Motor neuron (in vitro differentiated cells): Measurements from ENCODE around the gene GPR3. TPM values are rescaled to one million over a fixed set of nuclear protein-coding genes. Genes with fewer than 3 reads are reported as not detected.
"Not testable (repeated sequence)": the region's sequence is repeated elsewhere in the genome, so short reads cannot be mapped to it uniquely, and the experiment has no call there.

Source experiments
- ATAC-seq, 8 experiments: fragments of 200-7000 bp; cut with Tn5 transposase; replicated peaks in 6 of 8; 2 replicates each; pipeline ENCODE4 v1.8.0; 2021; ENCODE audit warnings: mild to moderate bottlenecking in 8 of 8, moderate library complexity in 8 of 8
- H3K27ac ChIP-seq, 2 donors: fragments of 250-450 bp; sonication (Bioruptor Pico); 2 replicates each; pipeline ENCODE4 v1.9.0; 2021; ENCODE audit warnings: antibody characterized with exemption in 2 of 2, mild to moderate bottlenecking in 2 of 2, moderate library complexity in 1 of 2
- H3K4me1 ChIP-seq, 2 donors: fragments of 250-450 bp; sonication (Bioruptor Pico); replicated peaks in 1 of 2; 2 replicates each; pipeline ENCODE4 v1.6.1; 2021; ENCODE audit warnings: antibody characterized with exemption in 2 of 2, mild to moderate bottlenecking in 2 of 2, moderate library complexity in 1 of 2
- H3K4me3 ChIP-seq, 5 donors: fragments of 250-450 bp; sonication (Bioruptor Pico); 2 replicates each; pipeline ENCODE4 v1.9.0; 2021; ENCODE audit warnings: antibody characterized with exemption in 5 of 5, mild to moderate bottlenecking in 5 of 5, moderate library complexity in 4 of 5
- WGBS, 10 experiments: fragments of 450-650 bp; shearing (Covaris generic); methylation state at CpG; one replicate each; pipeline ENCODE4 v1.0.0; 2022; 5-methylcytosine and 5-hydroxymethylcytosine counted together
- in situ Hi-C, 9 experiments: fragments of 400-800 bp; cut with MboI; loops; one replicate each; pipeline ENCODE4 v1.15.0; 2021; ENCODE audit warnings: low sequenced_read_pairs in 9 of 9, low pct_unique_long_range_greater_than_20kb in 2 of 9; ENCODE audit not compliant: unreplicated experiment in 9 of 9
- total RNA-seq, 8 experiments: library from RNA; unstranded; fragments of 300-600 nt; gene quantifications; 2 replicates each; pipeline versions ENCODE4 v1.2.3 to v1.2.4, GENCODE V29; 2022

Gene GPR3
- total RNA-seq, 8 experiments from 2014 or later = 0.56 to 4.0 (median 2.5) TPM

DNA sequence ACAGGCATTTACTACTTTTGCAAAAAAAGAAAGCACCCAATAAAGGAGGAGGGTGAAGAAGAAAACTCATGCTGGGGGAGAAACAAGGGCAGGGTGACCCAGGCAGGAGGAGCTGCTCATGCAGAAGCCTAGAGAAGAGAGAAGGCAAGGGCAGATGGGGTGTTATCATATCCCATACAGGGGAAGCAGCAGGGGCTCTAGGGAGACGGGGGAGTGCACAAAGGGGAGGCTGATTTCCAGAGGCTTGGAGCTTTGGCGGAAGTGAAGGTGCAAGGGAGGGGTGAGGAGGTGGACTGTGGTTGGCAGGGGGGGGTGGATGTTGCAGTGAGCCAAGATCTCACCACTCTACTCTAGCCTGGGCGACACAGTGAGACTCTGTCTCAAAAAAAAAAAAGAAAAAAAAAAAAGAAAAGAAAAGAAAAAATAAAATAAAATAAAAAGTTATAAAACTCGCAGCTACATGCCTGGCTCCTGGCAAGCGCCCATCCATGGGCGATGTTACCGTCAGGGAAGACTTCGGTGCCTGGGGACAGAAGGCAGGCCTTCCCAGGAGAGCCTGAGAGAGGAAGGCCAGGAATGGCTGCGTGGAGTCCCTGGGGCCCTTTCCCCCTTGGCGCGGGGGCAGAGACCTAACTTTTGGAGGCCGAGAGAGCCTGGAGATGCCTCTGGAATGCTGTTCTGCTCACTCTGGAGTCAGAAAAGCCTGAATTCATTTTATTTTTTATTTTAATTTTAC lies 14.5 kb upstream of the GPR3 start:
- WGBS, 10 experiments = 82 to 95% (median 89%) methylated on average over 4 to 11 of the region's 12 CpGs; no CpG with 5 or more reads in 2 of the 10 experiments
- Histone ChIP-seq H3K4me3 (no peak overlapping the region), H3K4me1 (peaks cover under 1 to 2% of the 10 kb centered on the region in 2 donors), H3K27ac (no peak overlapping the region)
- in situ Hi-C loops = loop anchor here in 3 of 9 experiments (25.0 kb wide), 2 partner anchors 234 to 266 kb away; partner anchors contain the start of gene AHDC1 (in 2 of the 3)
- ATAC-seq = no peak

DNA sequence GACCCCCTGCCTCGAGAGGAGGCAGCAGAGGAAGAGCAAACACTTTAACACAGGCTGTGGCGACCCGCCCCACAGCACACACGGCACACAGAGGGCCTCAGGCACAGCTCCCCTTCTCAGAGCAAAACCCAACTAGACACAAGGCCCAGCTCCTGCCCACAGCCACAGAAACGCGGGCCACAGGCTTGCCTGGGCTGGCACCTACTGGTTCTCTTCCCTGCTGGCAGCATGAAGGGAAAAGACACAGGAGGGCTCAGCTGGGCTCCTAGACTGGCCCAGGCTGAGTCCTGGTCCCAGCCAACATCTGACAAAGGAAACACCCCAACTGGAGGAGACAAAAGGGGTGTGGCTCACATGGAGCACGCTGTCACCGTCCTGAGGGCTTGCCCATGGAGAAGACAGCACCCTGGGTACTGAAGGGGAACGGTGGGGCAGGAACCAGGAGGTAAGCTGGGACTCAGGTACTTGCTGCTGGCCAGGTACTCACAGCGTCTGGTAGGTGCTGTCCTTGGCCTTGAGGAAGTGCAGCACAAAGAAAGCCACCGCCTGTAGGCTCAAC lies 12.8 kb upstream of the GPR3 start:
- Histone ChIP-seq H3K4me3 (no peak overlapping the region), H3K4me1 (peaks cover 4 to 6% of the 10 kb centered on the region in 2 donors), H3K27ac (no peak overlapping the region)
- peak; percentile 13 to 90 (median 42) for ATAC-seq
- 58 to 90% (median 69%) methylated on average over 2 to 8 of the region's 11 CpGs; no CpG with 5 or more reads in 4 of the 10 experiments for WGBS, 10 experiments
- in situ Hi-C loops = loop anchor here in 4 of 9 experiments (10.0 to 25.0 kb wide), 3 partner anchors 55 to 267 kb away; partner anchors contain the start of genes AHDC1 (in 2 of the 4) and TMEM222 (in 1 of the 4)

- H3K4me1 ChIP-seq = peaks cover 4 to 6% of the 10 kb centered on the region in 2 donors
- H3K4me3 ChIP-seq = no peak overlapping the region
- ATAC-seq = peak in 7 of 8 experiments; percentile 6 to 78 (median 37)
- WGBS, 10 experiments = 20% methylated on average over 1 of the region's 4 CpGs; no CpG with 5 or more reads in 9 of the 10 experiments
- in situ Hi-C loops = loop anchor here in 4 of 9 experiments (10.0 to 25.0 kb wide), 3 partner anchors 55 to 268 kb away; partner anchors contain the start of genes AHDC1 (in 2 of the 4) and TMEM222 (in 1 of the 4)
- H3K27ac ChIP-seq = no peak overlapping the region
These were observed 12.2 kb upstream of the GPR3 start for GRCh38 chr1:27380224-27380623.

DNA sequence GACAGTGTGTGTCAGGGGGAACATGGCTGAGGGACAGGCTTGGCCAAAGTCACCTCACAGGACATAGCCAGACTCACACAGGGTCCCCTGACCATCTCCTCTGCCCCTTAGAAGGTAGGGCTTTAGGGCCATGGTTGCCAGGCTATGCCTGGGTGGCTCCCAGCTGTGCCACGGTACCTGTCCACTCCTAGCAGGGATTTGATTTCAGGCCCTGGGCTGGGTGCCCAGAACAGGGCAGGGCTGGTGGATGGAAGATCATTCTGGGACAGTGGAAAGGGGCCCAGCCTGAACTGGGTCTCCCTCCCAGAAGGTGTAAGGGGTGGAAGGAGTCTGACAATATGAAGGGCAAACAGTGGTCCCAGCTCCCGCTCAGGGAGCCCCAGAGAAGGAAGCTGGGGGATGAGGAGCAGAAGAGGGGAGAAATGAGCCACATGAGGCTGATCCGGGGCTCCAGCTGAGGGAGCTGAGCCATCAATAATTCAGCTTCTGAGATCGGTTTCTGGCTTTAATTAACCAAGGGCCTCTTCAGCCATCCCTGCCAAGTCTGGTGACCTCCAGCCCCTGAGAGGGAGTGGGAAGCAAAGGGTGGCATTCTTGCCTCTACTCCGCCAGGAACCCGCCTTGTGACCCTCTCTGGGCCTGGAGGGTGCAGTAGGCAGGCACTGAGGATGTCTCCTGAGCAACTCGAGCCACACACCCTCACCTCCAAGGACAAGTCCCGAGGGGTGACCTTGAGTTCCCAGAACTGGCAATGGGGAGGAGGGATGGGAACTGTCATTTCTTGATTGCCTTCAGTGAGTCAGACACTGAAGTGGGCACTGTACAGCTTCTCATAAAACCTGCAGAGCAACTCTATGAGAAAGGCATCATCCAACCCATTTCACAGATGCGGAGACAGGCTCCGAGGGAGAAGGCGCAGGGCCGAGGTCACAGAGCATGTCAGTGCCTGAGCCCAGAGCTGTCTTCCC lies 11.4 kb upstream of the GPR3 start:
- Histone ChIP-seq H3K27ac (no peak overlapping the region), H3K4me1 (peaks cover 4 to 6% of the 10 kb centered on the region in 2 donors), H3K4me3 (no peak overlapping the region)
- in situ Hi-C loops = loop anchor here in 4 of 9 experiments (10.0 to 25.0 kb wide), 3 partner anchors 56 to 269 kb away; partner anchors contain the start of genes AHDC1 (in 2 of the 4) and TMEM222 (in 1 of the 4)
- ATAC-seq = peak in 1 of 8 experiments; percentile 12
- 49 to 79% (median 65%) methylated on average over 2 to 8 of the region's 12 CpGs; no CpG with 5 or more reads in 4 of the 10 experiments for WGBS, 10 experiments

DNA sequence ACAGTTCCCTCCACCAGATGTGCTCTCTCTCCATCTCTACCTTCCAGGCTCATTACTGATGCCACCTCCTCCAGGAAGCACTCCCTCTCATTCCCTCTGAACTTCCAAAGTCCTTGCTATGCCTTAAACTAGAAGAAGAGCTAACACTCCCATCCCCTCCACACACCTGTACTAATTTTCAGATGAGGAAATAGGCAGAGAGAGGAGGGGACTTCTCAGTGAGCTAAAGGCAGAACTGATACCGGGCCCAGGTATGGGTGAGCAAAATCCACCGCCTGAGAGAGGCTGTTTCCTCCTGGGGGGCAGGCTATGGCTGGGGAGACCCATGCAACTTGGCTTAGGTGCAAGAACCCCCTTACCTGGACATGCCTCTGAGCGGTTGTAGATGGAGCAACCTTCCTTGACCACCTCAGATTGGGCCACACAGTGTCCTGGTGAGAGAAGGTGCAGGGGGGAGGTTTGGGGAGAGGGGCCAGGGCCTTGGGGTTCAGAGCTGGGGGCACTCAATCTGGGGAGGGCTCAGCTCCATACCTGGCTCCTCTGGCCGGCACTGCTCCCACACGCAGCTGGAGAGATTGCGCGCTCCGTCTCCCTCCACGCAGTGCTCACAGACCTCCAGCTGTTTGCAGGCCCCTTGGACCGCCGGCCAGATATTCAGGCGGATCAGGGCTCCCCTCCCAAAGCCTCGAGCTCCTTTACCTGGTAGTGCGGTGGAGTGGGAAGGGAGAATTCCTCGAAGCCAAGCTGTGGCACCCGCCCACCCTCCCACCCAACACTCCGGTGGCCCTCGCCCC lies 10.3 kb upstream of the GPR3 start:
- Histone ChIP-seq H3K4me1 (peaks cover 4 to 6% of the 10 kb centered on the region in 2 donors), H3K27ac (no peak overlapping the region), H3K4me3 (no peak overlapping the region)
- in situ Hi-C loops = loop anchor here in 4 of 9 experiments (10.0 to 25.0 kb wide), 3 partner anchors 57 to 270 kb away; partner anchors contain the start of genes AHDC1 (in 2 of the 4) and TMEM222 (in 1 of the 4)
- no peak for ATAC-seq
- 58 to 100% (median 86%) methylated on average over 1 to 8 of the region's 18 CpGs; no CpG with 5 or more reads in 6 of the 10 experiments for WGBS, 10 experiments

DNA sequence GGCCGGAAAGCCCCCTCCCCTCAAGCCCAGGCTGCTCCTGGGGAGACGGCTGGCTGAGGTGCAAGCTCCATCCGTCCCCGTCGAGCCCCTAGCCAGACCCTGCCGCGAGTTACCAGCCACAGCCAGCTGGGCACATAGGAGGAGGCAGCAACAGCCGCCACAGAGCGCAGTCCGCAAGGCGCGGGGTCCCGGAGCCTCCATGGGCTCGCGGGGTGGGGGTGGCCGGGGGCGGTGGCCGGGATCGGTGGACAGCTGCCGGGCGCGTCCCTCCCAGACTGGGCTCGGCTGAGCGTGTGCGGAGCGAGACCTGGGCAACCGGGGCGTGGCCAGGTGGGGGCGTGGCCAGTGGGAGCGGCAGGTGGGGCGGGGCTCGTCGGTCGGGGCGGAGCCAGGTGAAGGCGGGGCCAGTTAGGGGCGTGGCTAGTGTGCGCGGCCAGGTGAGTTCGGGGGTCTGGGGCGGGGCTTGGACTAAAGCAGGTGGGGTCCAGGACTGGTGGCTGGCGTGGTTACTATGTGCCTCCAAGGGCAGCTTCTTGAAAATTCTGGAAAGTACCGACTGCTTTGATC lies 9.3 kb upstream of the GPR3 start, which contains the start of gene CD164L2:
Gene CD164L2, minus strand, starts transcription at position 295 of the 567 bp plus-strand sequence. Its CDS starts 94 bp downstream, at position 201.
- WGBS, 10 experiments = 100% methylated on average over 1 of the region's 43 CpGs; no CpG with 5 or more reads in 9 of the 10 experiments
- in situ Hi-C loops = loop anchor here in 4 of 9 experiments (10.0 to 25.0 kb wide), 3 partner anchors 58 to 271 kb away; partner anchors contain the start of genes AHDC1 (in 2 of the 4) and TMEM222 (in 1 of the 4)
- Histone ChIP-seq H3K4me3 (peak within 1 kb of the TSS in 2 of 5 donors; percentile 9 to 16), H3K4me1 (peaks cover 4 to 6% of the 10 kb centered on the region in 2 donors), H3K27ac (no peak within 1 kb of the TSS)
- ATAC-seq = peak in 6 of 8 experiments; percentile 38 to 77 (median 70)

- ATAC-seq = peak in 1 of 8 experiments; percentile 2
- in situ Hi-C loops = loop anchor here in 4 of 9 experiments (10.0 to 25.0 kb wide), 3 partner anchors 59 to 271 kb away; partner anchors contain the start of genes AHDC1 (in 2 of the 4) and TMEM222 (in 1 of the 4)
- WGBS, 10 experiments = 88 to 100% (median 92%) methylated on average over 2 to 6 of the region's 13 CpGs; no CpG with 5 or more reads in 7 of the 10 experiments
- Histone ChIP-seq H3K4me3 (no peak overlapping the region), H3K4me1 (peaks cover 4 to 6% of the 10 kb centered on the region in 2 donors), H3K27ac (no peak overlapping the region)
These were observed 8.8 kb upstream of the GPR3 start for GRCh38 chr1:27383661-27384060.

GRCh38 chr1:27384797-27385196 lies 7.6 kb upstream of the GPR3 start:
- 67 to 100% (median 87%) methylated on average over 1 to 3 of the region's 3 CpGs; no CpG with 5 or more reads in 6 of the 10 experiments for WGBS, 10 experiments
- not testable (repeated sequence) for H3K4me1 ChIP-seq, H3K4me3 ChIP-seq, H3K27ac ChIP-seq, ATAC-seq
- in situ Hi-C loops = loop anchor here in 4 of 9 experiments (10.0 to 25.0 kb wide), 3 partner anchors 60 to 272 kb away; partner anchors contain the start of genes AHDC1 (in 2 of the 4) and TMEM222 (in 1 of the 4)

DNA sequence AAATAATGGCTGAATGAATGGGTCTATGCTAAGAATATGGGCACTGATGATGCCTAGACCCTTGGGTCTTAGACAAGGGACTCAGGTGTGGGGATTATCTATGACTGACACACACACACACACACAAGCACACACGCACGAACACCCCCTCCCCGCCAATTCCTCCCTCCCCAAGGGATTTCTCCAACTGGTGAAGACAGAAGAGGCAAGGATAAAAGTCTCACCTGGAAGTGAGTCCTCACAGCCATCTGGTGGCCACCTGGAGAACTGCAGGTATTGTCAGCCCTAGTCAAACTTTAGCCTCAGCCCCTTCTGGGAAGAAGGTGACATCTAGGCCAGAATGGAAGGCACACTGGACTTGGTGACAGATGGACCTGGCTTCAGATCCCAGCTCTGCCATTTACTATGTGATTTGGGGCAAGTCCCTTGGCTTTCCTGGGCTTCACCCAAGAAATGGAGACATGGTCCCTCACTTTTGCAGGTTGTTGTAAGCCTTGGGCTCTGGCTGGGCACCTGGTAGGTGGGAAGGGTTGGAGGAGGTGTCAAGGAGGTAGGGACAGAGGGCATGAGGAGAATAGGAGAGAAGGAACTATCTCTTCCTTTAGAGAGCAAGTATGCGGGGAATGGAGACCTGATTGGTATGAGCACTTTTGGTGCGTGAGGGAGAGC lies 4.0 kb upstream of the GPR3 start:
- in situ Hi-C loops = loop anchor here in 4 of 9 experiments (10.0 to 25.0 kb wide), 3 partner anchors 64 to 276 kb away; partner anchors contain the start of genes AHDC1 (in 2 of the 4) and TMEM222 (in 1 of the 4)
- WGBS, 10 experiments = 0 to 100% (median 75%) methylated on average over 1 to 5 of the region's 5 CpGs; no CpG with 5 or more reads in 1 of the 10 experiments
- Histone ChIP-seq H3K4me1 (peaks cover 7 to 11% of the 10 kb centered on the region in 2 donors), H3K4me3 (no peak overlapping the region), H3K27ac (no peak overlapping the region)
- ATAC-seq = no peak

DNA sequence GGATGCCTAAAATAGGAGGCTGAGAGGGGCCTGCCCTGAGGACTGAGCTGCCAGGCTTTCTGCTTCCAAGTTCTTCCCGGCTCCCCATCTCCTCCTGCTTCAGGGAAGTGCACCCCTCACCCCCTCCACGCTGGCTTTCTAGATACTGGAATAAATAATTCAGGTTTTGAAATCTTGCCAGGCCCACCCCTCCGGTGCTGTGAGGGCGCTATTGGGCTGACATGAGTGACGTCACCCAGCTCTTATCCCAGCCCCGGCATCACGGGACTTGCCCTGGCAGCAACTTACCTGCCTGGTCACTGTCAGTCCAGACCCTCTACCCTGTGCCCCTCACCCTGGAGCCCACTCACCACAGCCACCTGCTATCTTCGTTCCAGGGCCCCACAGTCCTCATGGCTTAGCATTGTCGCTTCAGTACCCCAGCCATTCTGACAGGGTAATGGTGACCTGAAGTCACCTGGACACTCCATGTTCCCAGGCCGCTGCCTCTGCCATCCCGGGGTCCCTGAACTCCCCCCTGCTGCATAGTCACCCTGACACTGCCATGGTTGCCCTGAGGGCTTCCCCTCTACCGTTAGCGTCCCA lies 819 bp upstream of the GPR3 start:
- 0 to 50% (median 30%) methylated on average over 1 to 9 of the region's 13 CpGs; no CpG with 5 or more reads in 4 of the 10 experiments for WGBS, 10 experiments
- peak in 4 of 8 experiments; percentile 1 to 50 (median 32) for ATAC-seq
- Histone ChIP-seq H3K4me1 (peaks cover 7 to 14% of the 10 kb centered on the region in 2 donors), H3K4me3 (peak overlapping the region in 3 of 5 donors; percentile 63 to 74 (median 68)), H3K27ac (no peak overlapping the region)
- in situ Hi-C loops = loop anchor here in 5 of 9 experiments (10.0 to 25.0 kb wide), 5 partner anchors 87 to 279 kb away; partner anchors contain the start of gene AHDC1 (in 4 of the 5)
